GM10248 (cell line): ENCODE data around the gene NT5DC3.

Source experiments
- CTCF ChIA-PET: fragments of 300-600 bp; sonication (Branson Sonifier 250); formaldehyde crosslinking; extraction: SDS; loops from one replicate; lab custom pipeline; 2021; ENCODE audit warnings: antibody characterized with exemption; lab: Yijun Ruan, JAX
- POLR2A ChIA-PET: fragments of 350-650 bp; sonication (Branson Sonifier 250); formaldehyde crosslinking; extraction: SDS; loops from one replicate; lab custom pipeline; 2020; ENCODE audit warnings: antibody characterized with exemption; lab: Yijun Ruan, JAX
- DNase-seq: peaks from one replicate; pipeline ENCODE4 v3.0.0; 2012; ENCODE audit errors: extremely low spot score
- CTCF ChIP-seq: IDR thresholded peaks from 2 replicates; pipeline ENCODE4 v1.5.1; 2012; ENCODE audit warnings: mild to moderate bottlenecking, low read depth; ENCODE audit errors: extremely low read depth, missing control alignments, control extremely low read depth

Gene NT5DC3

GRCh38 chr12:103854372-103854973 lies 13.4 kb upstream of the NT5DC3 start:
- DNase-seq: no peak
- POLR2A ChIA-PET: no interaction called here
- TF ChIP-seq CTCF: no peak
- CTCF ChIA-PET: interaction anchor here (1.1 to 2.7 kb wide), 4 partner anchors 10 to 30 kb away, joined by 3 to 9 read pairs (median 3); no protein-coding TSS in a partner anchor

GRCh38 chr12:103852498-103852997 lies 11.5 kb upstream of the NT5DC3 start:
- TF ChIP-seq CTCF: no peak
- CTCF ChIA-PET: interaction anchor here (1.7 to 2.7 kb wide), 2 partner anchors 10 to 12 kb away, joined by 4 to 9 read pairs; no protein-coding TSS in a partner anchor
- POLR2A ChIA-PET: no interaction called here
- DNase-seq: no peak

GRCh38 chr12:103851127-103851526 lies 10.1 kb upstream of the NT5DC3 start:
- CTCF ChIA-PET: no interaction called here
- no peak for TF ChIP-seq CTCF
- no peak for DNase-seq
- POLR2A ChIA-PET: no interaction called here

- ChIA-PET POLR2A (no interaction called here), CTCF (no interaction called here)
- TF ChIP-seq CTCF: no peak
- DNase-seq: no peak
Observed at GRCh38 chr12:103850429-103850828, 9.4 kb upstream of the NT5DC3 start.

- POLR2A ChIA-PET: no interaction called here
- DNase-seq: no peak
- no peak for TF ChIP-seq CTCF
- CTCF ChIA-PET: no interaction called here
Observed at GRCh38 chr12:103848917-103849491, 8.0 kb upstream of the NT5DC3 start.

- CTCF ChIA-PET: no interaction called here
- POLR2A ChIA-PET: no interaction called here
- no peak for DNase-seq
- TF ChIP-seq CTCF: no peak
Observed at GRCh38 chr12:103848143-103848542, 7.1 kb upstream of the NT5DC3 start.

GRCh38 chr12:103846415-103846814 lies 5.4 kb upstream of the NT5DC3 start:
- no peak for DNase-seq
- ChIA-PET POLR2A (no interaction called here), CTCF (no interaction called here)
- TF ChIP-seq CTCF: no peak
